Mesenchymal stem cell (in vitro differentiated cells and primary cell): Measurements from ENCODE around the gene DIPK1B.
"Not testable (repeated sequence)": the region's sequence is repeated elsewhere in the genome, so short reads cannot be mapped to it uniquely, and the experiment has no call there.

ENCODE experiments used
- DNase-seq: peaks from one replicate; pipeline ENCODE4 v3.0.0-alpha.2; 2013
- H2AFZ ChIP-seq: one replicate; pipeline ENCODE4 v1.6.1; 2013; ENCODE audit warnings: low read depth, mild to moderate bottlenecking, control low read depth, inconsistent platforms, low read length, moderate library complexity
- H2AK5ac ChIP-seq: 2 replicates; pipeline ENCODE4 v1.6.1; 2013; ENCODE audit warnings: low read length, moderate library complexity, mild to moderate bottlenecking, inconsistent platforms; ENCODE audit not compliant: severe bottlenecking
- H2BK120ac ChIP-seq: one replicate; pipeline ENCODE4 v1.6.1; 2013; ENCODE audit warnings: low read depth, mild to moderate bottlenecking, inconsistent platforms, low read length, moderate library complexity
- H2BK12ac ChIP-seq, 2 experiments: one replicate each; pipeline ENCODE4 v1.6.1; 2013; ENCODE audit warnings: inconsistent platforms in 2 of 2, low read length in 2 of 2, mild to moderate bottlenecking in 2 of 2, moderate library complexity in 2 of 2, control low read depth in 1 of 2
- H2BK15ac ChIP-seq: one replicate; pipeline ENCODE4 v1.6.1; 2013; ENCODE audit warnings: mild to moderate bottlenecking, low read depth, inconsistent platforms; ENCODE audit not compliant: poor library complexity, severe bottlenecking
- H2BK5ac ChIP-seq: 2 replicates; pipeline ENCODE4 v1.6.1; 2013; ENCODE audit warnings: low read depth, mild to moderate bottlenecking, low read length, control low read depth, inconsistent platforms; ENCODE audit not compliant: poor library complexity, severe bottlenecking
- H3K14ac ChIP-seq, 2 experiments: one replicate each; pipeline ENCODE4 v1.6.1; 2013; ENCODE audit warnings: inconsistent platforms in 2 of 2, low read length in 2 of 2, control low read depth in 1 of 2, mild to moderate bottlenecking in 1 of 2, moderate library complexity in 1 of 2
- H3K18ac ChIP-seq, 2 experiments: one replicate each; pipeline ENCODE4 v1.6.1; 2013; ENCODE audit warnings: inconsistent platforms in 2 of 2, low read length in 2 of 2, control low read depth in 1 of 2, low read depth in 1 of 2, mild to moderate bottlenecking in 1 of 2
- H3K23ac ChIP-seq, 2 experiments: one replicate each; pipeline ENCODE4 v1.6.1; 2013; ENCODE audit warnings: inconsistent platforms in 2 of 2, low read length in 2 of 2, mild to moderate bottlenecking in 2 of 2, moderate library complexity in 2 of 2, control low read depth in 1 of 2
- H3K27ac ChIP-seq: 2 replicates; pipeline ENCODE4 v1.5.1; 2013; ENCODE audit warnings: mild to moderate bottlenecking, moderate library complexity, low read length, control low read depth, inconsistent platforms; ENCODE audit not compliant: poor library complexity, severe bottlenecking
- H3K27me3 ChIP-seq, 2 experiments: 2 replicates each; pipeline versions ENCODE4 v1.6.1 to v1.7.0; 2013; ENCODE audit warnings: low read length in 2 of 2, mild to moderate bottlenecking in 2 of 2, moderate library complexity in 2 of 2, control low read depth in 1 of 2, inconsistent platforms in 1 of 2; ENCODE audit not compliant: control insufficient read depth in 1 of 2, insufficient read depth in 1 of 2
- H3K36me3 ChIP-seq, 2 experiments: 2 replicates each; pipeline versions ENCODE4 v1.6.1 to v1.7.0; 2013; ENCODE audit warnings: low read length in 2 of 2, control low read depth in 1 of 2, inconsistent platforms in 1 of 2, low read depth in 1 of 2, mild to moderate bottlenecking in 1 of 2; ENCODE audit not compliant: insufficient read depth in 2 of 2, control insufficient read depth in 1 of 2
- H3K4ac ChIP-seq, 2 experiments: one replicate each; pipeline ENCODE4 v1.6.1; 2013; ENCODE audit warnings: inconsistent platforms in 2 of 2, low read length in 2 of 2, mild to moderate bottlenecking in 2 of 2, moderate library complexity in 2 of 2, control low read depth in 1 of 2, low read depth in 1 of 2
- H3K4me1 ChIP-seq: 2 replicates; pipeline ENCODE4 v1.6.1; 2013; ENCODE audit warnings: low read depth, low read length, control low read depth; ENCODE audit not compliant: control insufficient read depth, insufficient read depth
- H3K4me2 ChIP-seq: 2 replicates; pipeline ENCODE4 v1.6.1; 2013; ENCODE audit warnings: low read length, mild to moderate bottlenecking, inconsistent platforms; ENCODE audit not compliant: poor library complexity, severe bottlenecking
- H3K4me3 ChIP-seq, 2 experiments: 2 replicates each; pipeline versions ENCODE4 v1.5.1 to v1.7.0; 2013; ENCODE audit warnings: low read length in 2 of 2, mild to moderate bottlenecking in 2 of 2, control low read depth in 1 of 2, low read depth in 1 of 2; ENCODE audit not compliant: insufficient read depth in 1 of 2
- H3K79me1 ChIP-seq: replicated peaks from 2 replicates; pipeline ENCODE4 v1.6.1; 2013; ENCODE audit warnings: mild to moderate bottlenecking, control low read depth, low read length, inconsistent platforms; ENCODE audit not compliant: poor library complexity, severe bottlenecking
- H3K9ac ChIP-seq: 2 replicates; pipeline ENCODE4 v1.7.0; 2013; ENCODE audit warnings: mild to moderate bottlenecking, low read length, moderate library complexity
- H3K9me3 ChIP-seq: 2 replicates; pipeline ENCODE4 v1.7.0; 2013; ENCODE audit warnings: mild to moderate bottlenecking, low read length; ENCODE audit not compliant: control insufficient read depth
- H4K8ac ChIP-seq: one replicate; pipeline ENCODE4 v1.6.1; 2013; ENCODE audit warnings: inconsistent platforms, mild to moderate bottlenecking, low read length, moderate library complexity
- H4K91ac ChIP-seq: one replicate; pipeline ENCODE4 v1.6.1; 2013; ENCODE audit warnings: mild to moderate bottlenecking, low read length, inconsistent platforms
- WGBS: methylation state at CpG from one replicate; pipeline ENCODE4 v1.1.7; 2013; ENCODE audit warnings: mixed read lengths; 5-methylcytosine and 5-hydroxymethylcytosine counted together

DIPK1B gene

GRCh38 chr9:136707849-136708517 is 4.4 kb upstream of the DIPK1B start:
- H2BK15ac ChIP-seq = no peak overlapping the region
- no peak overlapping the region for H3K14ac ChIP-seq
- no peaks in the 10 kb centered on the region for H3K9me3 ChIP-seq
- peaks cover 12% of the 10 kb centered on the region for H3K4me1 ChIP-seq
- H2AK5ac ChIP-seq = peak overlapping the region; percentile 19
- no peak overlapping the region for H2BK5ac ChIP-seq
- H3K4me2 ChIP-seq = no peak overlapping the region
- peaks cover 5 to 50% of the 10 kb centered on the region in 2 experiments for H3K27me3 ChIP-seq
- no peak overlapping the region for H3K9ac ChIP-seq
- no peak overlapping the region for H3K23ac ChIP-seq
- H3K36me3 ChIP-seq = no peaks in the 10 kb centered on the region
- no peak overlapping the region for H3K4me3 ChIP-seq
- no peak overlapping the region for H3K4ac ChIP-seq
- no peak overlapping the region for H4K8ac ChIP-seq
- WGBS = 87% methylated on average over 21 of the region's 22 CpGs
- no peaks in the 10 kb centered on the region for H3K79me1 ChIP-seq
- H4K91ac ChIP-seq = no peak overlapping the region
- H2BK120ac ChIP-seq = no peak overlapping the region
- DNase-seq = no peak
- H2AFZ ChIP-seq = no peak overlapping the region
- H3K27ac ChIP-seq = no peak overlapping the region
- no peak overlapping the region for H2BK12ac ChIP-seq
- no peak overlapping the region for H3K18ac ChIP-seq

DNA sequence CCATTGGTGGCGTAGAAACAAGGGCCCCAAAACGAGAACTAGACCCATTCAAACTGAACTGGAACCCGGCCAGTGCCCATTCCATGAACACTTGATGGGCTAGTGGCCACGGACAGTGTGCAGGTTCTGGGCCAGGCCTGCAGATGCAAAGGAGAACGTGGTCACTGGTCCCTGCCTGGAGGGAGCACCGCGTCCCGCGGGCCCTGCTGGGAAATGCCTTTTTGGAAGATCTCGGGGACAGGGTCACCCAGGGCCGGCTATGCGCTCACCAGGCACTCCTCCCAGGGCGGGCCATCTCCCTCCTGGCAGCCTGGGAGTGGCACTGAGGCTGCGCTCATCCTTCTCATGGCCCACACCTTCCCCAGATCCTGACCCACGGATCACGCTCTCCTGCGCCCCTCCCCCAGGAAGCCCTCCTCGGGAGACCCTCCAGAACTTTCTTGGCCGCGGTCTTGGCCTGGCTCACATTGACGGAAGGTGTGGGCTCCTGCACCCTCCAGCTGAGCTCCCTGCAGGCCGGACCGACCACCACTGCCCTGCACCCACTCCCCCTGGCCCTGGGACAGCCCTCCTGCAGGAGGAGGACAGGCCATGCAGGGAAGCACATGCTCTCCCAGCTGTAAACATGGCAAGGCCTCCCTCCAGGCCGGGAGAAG is 2.8 kb upstream of the DIPK1B start:
- 96% methylated on average over 24 of the region's 24 CpGs for WGBS
- peaks cover 23% of the 10 kb centered on the region for H3K4me1 ChIP-seq

GRCh38 chr9:136710543-136710942 is 1.8 kb upstream of the DIPK1B start:
- Histone ChIP-seq H2AK5ac (no peak overlapping the region), H3K27me3 (peaks cover 9 to 55% of the 10 kb centered on the region in 2 experiments), H4K8ac (no peak overlapping the region)

More for the DNA sequence above, 2.8 kb upstream of the DIPK1B start:
- Histone ChIP-seq H3K27ac (no peak overlapping the region), H3K23ac (no peak overlapping the region), H3K4ac (no peak overlapping the region), H2BK120ac (no peak overlapping the region), H3K9ac (no peak overlapping the region), H3K14ac (no peak overlapping the region), H3K4me2 (no peak overlapping the region), H2BK12ac (no peak overlapping the region), H2AK5ac (no peak overlapping the region), H4K8ac (no peak overlapping the region), H2BK15ac (no peak overlapping the region), H3K27me3 (peaks cover 9 to 57% of the 10 kb centered on the region in 2 experiments), H3K9me3 (no peaks in the 10 kb centered on the region), H3K36me3 (peaks cover 0 to 4% of the 10 kb centered on the region in 2 experiments), H2BK5ac (no peak overlapping the region), H3K79me1 (peaks cover 3% of the 10 kb centered on the region), H4K91ac (no peak overlapping the region), H3K18ac (no peak overlapping the region), H2AFZ (no peak overlapping the region), H3K4me3 (no peak overlapping the region)
- no peak for DNase-seq

DNA sequence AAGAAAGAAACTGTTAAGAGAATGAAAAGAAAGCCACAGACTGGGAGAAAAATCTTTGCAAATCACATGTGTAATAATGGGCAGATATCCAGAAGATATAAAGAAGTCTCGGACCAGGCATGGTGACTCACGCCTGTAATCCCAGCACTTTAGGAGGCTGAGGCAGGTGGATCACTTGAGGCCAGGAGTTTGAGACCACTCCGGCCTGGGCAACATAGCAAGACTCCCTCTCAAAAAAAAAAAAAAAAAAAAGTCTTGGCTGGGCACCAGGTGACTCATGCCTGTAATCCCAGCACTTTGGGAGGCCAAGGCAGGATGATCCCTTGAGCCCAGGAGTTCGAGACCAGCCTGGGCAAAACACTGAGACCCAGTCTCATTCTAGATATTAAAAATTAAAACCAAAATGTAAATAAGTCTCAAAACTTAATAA is 1.1 kb upstream of the DIPK1B start:
- H3K27ac ChIP-seq, H4K91ac ChIP-seq, H2AFZ ChIP-seq, H3K4me2 ChIP-seq, H3K79me1 ChIP-seq, H2BK15ac ChIP-seq, H3K18ac ChIP-seq, H3K9me3 ChIP-seq, H3K36me3 ChIP-seq, H3K14ac ChIP-seq, H3K4me3 ChIP-seq, H2BK120ac ChIP-seq, H2AK5ac ChIP-seq, H3K9ac ChIP-seq, H3K4ac ChIP-seq, H3K23ac ChIP-seq, H2BK5ac ChIP-seq, H2BK12ac ChIP-seq, H4K8ac ChIP-seq: not testable (repeated sequence)
- Histone ChIP-seq H3K4me1 (peaks cover 23% of the 10 kb centered on the region), H3K27me3 (peaks cover 4 to 48% of the 10 kb centered on the region in 2 experiments)
- WGBS = 52% methylated on average over 4 of the region's 4 CpGs
- peak; percentile 74 for DNase-seq

More at GRCh38 chr9:136710543-136710942, 1.8 kb upstream of the DIPK1B start:
- 77% methylated on average over 7 of the region's 7 CpGs for WGBS
- Histone ChIP-seq H2BK5ac (no peak overlapping the region), H4K91ac (no peak overlapping the region), H3K79me1 (peaks cover 3% of the 10 kb centered on the region), H3K4ac (no peak overlapping the region), H2AFZ (no peak overlapping the region), H3K4me2 (no peak overlapping the region), H3K14ac (no peak overlapping the region), H3K9ac (no peak overlapping the region), H3K4me3 (no peak overlapping the region), H2BK12ac (no peak overlapping the region), H3K4me1 (peaks cover 23% of the 10 kb centered on the region), H2BK15ac (no peak overlapping the region), H3K23ac (no peak overlapping the region), H3K9me3 (no peaks in the 10 kb centered on the region), H3K36me3 (peaks cover 0 to 6% of the 10 kb centered on the region in 2 experiments), H3K18ac (no peak overlapping the region), H3K27ac (no peak overlapping the region), H2BK120ac (no peak overlapping the region)
- no peak for DNase-seq
